T follicular helper cell (primary cell): ENCODE data around the gene TECTB.
"Not testable (repeated sequence)": the region's sequence is repeated elsewhere in the genome, so short reads cannot be mapped to it uniquely, and the experiment has no call there.

Experiments
- DNase-seq: peaks from one replicate; pipeline ENCODE4 v3.0.0-alpha.2; 2020; ENCODE audit warnings: low read depth
- total RNA-seq, 2 experiments: gene quantifications; one replicate each; lab custom pipeline; 2026; lab: John Stamatoyannopoulos, UW

TECTB gene
- 0 reads per million in 2 experiments for total RNA-seq

DNA sequence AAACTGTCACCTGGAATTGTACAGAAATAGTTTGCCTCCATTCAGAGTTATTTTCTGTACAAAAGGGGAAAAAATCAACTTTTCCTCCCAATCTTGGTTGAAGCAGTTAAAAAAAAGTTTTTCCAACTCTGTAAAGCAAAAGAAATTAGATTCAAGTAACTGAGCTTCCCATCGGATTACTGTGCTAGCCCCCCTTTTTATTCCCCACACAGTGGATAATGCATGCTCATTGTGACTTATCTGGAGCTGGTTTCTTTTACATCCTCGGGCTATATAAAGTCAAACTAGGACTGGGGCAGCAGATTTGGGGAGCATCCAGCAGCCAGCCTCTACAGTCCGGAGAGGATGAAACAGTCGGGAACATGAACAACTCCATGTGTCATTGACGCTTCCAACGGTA, at the start of gene TECTB:
TSS of gene TECTB (plus strand) at position 301 of the 400 bp plus-strand sequence. CDS start 335 bp downstream, outside the sequence.
- no peak for DNase-seq

DNA sequence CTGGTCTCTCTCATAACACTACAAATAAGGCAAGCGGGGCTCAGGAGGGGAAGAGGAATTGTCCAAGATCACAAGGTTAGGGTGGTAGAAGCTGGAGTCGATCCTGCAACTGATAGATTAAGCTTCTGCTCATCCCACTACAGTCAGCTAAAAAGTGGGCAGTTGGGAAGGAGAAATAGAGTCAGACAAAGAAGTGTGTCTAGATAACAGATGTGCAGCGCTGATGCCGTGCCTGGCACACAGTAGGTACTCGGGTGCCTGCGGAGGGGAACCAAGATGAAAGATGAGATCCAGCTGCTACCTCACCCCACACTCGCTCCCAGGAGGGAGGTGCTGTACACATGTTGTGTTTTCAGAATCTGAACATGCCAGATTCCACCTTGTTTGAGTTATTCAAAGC, 48.1 kb upstream of the TECTB start:
- DNase-seq = no peak

DNA sequence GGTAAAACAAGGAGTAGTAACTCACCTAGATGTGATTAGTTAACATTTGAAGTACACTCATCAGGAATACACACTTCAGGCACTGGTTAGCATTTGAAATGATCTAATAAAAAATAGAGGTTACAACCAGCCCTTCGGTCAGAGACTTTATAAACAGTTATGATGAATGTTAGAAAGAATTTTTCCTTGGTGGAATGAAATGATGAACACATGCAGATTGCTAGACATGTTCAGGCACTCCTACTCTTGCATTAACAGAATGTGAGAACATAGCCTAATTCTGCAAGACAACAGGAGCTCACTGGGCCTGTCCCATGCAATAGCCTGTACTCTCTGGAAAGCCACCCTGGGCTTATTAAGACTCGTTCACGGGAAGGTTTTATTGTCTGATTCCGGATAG, 47.3 kb upstream of the TECTB start:
- no peak for DNase-seq

DNA sequence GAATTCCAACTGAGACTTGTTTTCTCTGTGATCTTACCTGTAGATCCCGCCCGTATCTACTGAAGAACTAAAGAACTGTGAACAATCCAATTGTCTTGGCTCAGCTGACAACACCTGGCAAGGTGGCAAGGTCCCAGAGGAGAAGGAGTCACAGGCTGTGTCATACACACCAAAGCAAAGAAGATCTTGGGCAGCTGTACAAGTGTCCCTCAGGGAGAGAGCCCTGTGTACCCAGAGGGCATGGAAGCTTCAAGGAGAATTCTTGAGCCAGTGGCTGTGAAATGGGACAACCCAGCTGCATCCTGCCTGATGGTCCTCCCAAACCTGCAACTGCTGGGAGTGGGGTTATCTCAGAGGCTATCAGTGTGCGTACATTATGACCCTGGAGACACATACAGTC, 46.7 kb upstream of the TECTB start:
- DNase-seq = no peak

DNA sequence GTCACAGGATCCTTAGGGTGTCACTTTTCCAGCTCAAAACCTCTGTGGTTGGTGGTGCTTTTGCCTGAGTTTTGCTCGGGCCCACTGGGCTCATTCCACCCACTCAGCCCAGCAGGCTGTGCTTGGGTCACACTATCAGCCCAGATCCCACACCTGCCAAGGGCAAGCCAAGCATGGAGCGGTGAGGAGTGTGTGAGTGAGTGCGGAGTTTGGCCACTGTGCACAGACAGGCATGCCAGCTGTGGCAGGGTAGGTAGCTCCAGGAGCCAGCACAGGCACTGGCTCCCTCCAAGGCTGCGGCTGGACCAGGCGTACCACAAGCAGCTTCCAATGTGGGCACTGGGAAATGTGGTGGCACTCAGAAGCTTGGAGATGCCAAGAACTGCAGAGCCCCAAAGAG, 43.9 kb upstream of the TECTB start:
- no peak for DNase-seq

DNA sequence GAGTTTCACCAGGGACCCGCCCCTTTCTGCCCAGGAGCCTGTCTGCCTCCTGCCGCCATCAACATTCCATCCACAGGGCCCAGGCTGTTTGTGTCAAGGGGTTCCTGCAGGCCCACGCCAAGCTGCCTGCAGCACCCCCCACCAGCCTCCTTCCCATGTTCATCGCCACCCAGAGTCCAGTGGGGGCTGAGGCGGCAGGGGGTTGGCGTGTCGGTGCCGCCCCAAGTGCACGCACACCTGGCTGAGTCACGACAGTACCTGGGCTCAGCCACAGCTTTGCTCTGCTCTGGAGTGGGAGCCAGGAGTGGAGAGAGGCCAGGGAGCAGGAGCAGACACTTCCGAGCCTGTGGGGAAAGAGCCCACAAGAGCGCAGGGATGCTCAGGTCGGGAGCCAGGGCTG, 42.8 kb upstream of the TECTB start:
- no peak for DNase-seq

DNA sequence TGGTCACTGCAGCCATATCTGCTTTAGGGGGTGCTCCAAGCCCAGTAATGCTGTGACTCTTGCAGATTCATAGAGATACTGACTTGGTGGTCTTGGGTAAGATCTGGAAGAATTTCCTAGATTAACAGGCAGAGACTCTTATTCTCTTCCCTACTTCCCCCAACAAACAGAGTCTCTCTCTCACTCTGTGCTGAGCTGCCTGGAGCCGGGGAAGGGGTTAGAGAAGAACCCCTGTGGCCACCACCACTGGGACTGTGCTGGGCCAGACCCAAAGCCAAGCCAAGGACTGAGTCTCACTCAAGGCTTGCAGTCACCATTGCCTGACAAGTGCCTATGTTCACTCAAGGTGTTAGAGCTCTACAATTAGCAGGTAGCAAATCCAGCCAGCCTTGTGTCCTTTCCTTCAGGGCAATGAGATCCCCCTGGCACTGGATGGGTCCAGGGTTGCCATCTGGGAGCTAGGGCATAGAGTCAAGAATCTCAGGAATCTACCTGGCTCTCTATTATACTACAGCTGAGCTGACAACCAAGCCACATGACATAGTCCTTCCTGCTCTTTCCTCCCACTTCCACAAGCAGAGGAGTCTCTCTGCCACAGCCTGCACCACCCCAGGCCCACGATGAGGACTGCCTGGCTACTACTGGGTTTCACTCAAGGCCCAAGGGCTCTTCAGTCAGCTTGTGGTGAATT, 41.4 kb upstream of the TECTB start:
- DNase-seq = no peak

DNA sequence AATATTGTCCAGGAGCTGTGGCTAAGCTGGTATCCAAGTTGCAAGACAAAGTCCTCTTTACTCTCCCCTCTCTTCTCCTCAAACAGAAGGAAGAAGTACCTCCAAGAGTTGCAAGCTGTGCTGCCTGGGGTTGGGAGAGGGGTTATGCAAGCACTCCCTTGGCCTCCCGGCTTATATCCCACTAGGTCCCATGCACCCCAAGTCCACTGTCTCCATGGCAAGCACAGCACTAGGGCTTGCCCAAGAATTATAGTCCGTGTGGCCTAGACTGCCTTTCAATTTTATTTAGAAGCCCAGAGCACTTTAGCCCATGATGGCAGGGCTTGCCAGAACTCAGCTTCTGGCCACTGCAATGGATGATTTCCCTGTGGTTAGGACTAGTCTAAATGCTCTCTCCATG, 40.4 kb upstream of the TECTB start:
- DNase-seq = no peak

DNA sequence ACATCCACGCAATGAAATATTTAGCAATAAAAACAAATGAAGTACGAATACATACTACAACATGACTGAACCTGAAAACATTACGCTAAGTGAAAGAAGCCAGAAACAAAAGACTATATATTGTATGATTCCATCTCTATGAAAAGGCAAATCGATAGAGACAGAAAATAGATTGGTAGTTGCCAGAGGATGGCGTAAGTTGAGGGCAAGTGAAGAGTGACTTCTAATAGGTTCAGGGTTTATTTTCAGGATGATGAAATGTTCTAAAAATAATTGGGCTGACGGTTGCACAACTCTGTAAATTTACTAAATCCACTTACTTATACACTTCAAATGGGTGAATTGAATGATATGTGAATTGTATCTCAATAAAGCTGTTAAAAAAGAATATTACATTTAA, 39.5 kb upstream of the TECTB start:
- DNase-seq = no peak

DNA sequence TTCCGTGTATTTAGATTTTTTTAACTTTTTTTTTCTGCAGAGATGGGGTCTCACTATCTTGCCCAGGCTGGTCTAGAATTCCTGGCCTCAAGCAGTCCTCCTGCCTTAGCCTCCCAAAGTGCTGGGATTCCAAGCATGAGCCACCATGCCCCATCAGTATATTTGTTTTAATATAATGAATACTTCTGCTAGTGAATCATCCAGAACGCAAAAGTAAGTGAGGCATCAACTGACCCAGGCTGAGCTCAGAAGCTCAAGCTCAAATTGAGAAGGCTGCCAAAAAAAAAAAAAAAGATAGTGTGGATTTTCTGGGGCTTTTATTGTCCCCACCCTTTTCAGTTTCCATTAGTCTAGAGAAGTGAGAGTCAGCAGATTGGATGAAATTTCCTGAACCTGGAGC, 39.0 kb upstream of the TECTB start:
- DNase-seq = no peak

DNA sequence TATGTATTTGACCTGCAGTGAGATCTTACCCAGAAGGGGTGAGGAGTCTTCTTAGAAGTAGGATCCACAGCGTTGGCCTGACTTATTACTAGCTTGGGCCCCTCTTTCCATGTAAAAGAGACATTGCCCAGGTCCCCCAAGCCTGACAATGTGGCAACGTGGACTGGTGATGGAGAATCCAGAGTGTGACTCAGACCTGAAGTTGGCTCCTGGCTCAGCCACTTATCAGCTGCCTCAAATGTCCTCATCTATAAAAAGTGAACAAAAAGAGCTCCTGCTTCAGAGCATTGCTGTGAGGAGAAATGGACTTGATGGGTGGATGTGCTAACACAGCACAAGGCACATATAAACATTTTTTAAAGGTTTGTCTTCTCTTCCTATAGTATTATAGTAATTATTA, 35.4 kb upstream of the TECTB start:
- DNase-seq = no peak

DNA sequence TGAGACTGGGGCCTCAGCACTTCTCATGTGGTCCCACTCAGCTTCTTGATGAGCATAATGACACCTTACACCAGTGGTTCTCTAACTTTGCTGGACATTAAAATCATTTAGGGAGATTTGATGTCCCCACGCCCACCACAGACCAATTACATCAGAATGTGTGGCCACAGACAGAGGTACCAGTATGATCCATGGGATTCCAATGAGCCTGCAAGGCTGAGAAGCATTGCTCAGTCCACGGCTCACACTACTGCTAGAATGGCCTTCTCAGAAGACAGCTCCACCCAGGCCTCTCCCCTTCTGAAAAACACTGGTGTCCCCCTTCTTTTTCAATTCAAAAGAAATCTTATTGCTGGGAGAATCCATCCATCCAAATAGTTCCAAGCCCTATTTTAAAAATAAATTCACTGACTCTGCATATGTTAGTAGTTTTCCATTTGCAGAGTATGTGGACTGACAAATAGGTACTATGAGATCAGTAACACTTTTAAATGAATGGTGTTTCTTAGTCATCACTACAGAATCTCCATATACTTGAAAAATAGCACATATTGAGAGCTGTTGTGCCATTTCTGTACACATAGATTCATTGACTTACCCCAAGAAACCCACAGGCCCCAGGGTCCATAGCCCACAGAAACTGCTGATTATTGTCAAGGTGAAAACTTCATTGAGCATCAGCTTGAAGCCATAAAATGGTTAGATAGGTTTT, 34.5 kb upstream of the TECTB start:
- DNase-seq = no peak

DNA sequence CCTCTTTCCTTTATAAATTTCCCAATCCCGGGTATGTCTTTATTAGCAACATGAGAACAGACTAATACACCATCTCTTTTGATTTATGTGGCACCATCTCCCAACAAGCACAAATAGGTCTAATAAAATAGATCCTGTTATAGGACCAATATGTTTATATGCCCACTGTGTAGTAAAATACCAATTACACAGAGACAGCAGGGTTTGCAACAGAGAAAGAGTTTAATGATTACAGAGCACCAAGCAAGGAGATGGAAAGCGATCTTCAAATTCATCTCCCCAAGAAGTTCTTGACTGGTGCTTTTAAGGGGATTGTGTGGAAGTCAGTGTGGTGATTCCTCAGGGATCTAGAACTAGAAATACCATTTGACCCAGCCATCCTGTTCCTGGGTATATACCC, 33.5 kb upstream of the TECTB start:
- DNase-seq = no peak

DNA sequence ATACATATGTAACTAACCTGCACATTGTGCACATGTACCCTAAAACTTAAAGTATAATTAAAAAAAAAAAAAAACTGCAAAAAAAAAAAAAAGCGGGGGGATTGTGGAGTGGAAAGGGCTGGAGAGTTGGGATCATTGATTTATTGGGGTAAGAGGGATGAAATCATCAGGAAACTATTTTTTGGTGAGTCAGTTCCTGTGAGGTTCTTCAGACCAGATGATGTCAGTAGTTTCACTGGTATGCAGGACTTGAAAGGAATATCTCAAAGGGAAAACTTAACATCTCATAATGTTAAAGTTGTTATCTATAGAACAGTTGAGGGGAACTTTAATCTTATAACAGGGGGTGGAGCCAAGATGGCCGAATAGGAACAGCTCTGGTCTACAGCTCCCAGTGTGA, 32.6 kb upstream of the TECTB start:
- no peak for DNase-seq

DNA sequence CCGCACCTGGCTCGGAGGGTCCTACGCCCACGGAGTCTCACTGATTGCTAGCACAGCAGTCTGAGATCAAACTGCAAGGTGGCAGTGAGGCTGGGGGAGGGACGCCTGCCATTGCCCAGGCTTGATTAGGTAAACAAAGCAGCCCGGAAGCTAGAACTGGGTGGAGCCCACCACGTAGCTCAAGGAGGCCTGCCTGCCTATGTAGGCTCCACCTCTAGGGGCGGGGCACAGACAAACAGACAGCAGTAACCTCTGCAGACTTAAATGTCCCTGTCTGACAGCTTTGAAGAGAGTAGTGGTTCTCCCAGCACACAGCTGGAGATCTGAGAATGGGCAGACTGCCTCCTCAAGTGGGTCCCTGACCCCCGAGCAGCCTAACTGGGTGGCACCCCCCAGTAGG, 32.0 kb upstream of the TECTB start:
- not testable (repeated sequence) for DNase-seq

DNA sequence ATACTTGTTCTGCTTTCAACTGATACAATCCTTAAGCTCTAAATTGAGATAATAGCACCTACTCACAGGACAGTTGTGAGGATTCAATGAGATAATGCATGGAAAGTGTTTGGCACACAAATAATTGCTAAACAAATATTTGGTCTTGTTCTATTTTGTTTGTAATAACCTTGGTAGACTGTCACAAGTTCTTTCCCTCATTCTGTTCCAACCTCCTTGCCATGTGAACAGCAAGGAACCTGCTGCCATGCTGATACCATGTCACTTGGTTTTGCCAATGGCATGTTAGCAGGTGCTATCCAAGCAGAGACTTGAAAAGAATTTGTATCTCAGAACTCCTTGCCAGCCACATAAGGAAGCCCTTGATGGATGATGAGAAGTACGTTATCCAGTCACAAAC, 24.8 kb upstream of the TECTB start:
- no peak for DNase-seq

DNA sequence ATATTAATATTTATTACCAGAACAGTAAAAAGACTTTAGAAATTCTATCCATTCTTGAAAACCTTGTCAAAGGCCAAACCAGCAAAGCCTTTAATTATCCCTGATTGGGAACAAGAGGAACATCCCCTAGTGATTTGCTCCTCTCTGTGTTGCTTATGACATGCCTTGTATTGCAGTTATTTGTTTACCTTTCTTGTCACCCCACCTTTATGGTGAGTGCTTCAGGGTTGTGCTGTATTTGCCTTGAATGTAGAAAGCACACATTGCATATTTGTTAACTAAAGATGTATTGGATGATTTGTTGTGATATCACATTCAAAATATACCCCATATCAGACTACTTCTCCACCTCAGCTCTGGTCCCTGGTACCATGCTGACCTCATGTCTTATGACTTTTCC, 23.5 kb upstream of the TECTB start:
- DNase-seq = no peak

DNA sequence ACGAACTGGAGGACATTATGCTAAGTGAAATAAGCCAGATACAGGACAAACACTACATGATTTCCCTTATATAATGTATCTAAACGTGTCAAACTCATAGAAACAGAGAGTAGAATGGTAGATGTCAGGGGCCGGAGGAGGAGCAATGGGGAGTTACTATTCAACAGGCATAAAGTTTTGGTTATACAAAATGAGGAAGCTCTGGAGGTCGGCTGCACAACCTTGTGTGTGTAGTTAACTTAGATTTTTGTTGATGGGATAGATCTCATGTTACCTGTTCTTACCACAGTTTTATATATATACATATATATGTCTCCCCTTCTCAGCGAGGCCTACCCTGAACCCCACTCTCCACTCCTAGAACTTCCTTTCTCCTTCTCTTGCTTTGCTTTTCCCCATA, 22.4 kb upstream of the TECTB start:
- no peak for DNase-seq

DNA sequence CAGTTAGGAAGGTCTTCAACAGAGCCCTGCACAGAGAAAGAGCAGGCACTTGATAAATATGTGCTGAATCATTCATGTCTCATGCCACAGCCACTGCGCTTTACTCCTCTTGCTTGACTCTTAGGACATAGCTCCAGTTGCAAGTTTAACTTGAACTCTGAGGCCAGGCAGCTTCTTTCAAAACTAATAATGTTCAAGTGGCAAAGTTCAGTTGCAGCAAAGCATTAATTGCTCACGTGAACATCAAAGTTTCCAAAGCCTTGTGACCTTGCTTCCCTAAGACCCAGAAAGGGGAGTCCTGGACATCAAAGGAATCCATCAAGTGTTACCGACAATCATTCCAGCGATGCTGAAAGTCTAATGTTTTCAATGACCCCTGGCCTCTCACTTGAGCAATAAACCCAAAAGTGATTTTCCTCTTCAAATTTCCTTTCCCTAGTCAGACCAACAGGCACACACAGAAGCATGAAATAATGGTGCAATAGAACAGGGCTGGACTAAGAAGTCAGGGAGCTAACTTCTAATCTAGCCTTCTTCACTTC, 21.8 kb upstream of the TECTB start:
- DNase-seq = no peak

DNA sequence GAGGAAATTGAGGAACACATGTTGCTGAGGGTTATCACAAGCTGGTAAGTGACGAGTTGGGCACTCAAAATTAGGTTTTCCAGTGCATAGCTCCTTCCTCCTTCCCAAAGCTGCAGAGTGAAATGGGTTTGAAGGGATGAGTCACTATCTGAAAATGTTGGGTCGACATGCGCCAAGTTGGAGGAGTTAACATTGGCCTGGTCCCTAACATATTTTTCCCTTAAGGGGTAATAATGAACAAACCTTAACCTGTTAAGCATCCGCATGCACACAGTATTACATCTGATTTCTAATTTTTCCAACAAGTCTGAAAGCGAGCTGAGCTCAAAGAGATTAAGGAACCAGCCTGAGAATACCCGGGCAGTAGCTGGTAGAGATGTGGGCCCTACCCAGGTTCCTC, 20.7 kb upstream of the TECTB start:
- no peak for DNase-seq

DNA sequence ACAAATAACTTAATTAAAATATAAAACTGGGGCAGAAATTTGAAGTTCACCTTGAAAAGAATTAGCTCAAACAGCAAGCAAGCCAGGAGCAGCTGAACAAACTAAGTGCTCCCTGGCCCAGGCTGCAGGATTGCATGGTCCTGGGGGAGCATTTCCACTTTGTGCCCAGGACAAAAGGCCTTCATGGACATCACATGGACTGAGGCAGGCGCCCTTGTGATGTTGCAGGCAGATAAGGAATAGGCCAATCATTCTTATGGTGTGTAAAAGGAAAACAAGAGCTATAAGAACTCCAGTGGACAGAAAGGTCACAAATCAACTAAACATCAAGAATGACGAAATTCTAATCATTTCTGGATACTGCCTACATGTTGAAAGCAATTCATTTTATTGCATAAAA, 17.5 kb upstream of the TECTB start:
- no peak for DNase-seq

DNA sequence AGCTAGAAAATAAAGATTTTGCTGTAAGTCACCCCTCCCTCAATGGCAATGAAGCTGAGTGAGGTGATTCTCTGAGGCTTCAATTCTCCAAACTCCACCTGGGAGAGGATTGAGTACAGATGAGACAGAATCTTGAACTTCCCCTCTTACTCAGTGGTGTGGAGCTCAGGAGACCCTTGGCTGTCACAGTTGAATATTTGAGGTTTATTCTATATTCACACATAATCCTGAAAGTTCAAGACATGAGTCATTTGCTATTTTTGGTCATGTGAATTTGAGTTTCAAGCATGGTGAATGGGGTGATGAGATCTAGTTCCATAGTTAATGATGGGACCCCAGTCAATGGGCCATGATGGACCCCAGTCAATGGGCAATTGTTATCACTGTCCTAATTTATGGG, 13.9 kb upstream of the TECTB start:
- DNase-seq = no peak

DNA sequence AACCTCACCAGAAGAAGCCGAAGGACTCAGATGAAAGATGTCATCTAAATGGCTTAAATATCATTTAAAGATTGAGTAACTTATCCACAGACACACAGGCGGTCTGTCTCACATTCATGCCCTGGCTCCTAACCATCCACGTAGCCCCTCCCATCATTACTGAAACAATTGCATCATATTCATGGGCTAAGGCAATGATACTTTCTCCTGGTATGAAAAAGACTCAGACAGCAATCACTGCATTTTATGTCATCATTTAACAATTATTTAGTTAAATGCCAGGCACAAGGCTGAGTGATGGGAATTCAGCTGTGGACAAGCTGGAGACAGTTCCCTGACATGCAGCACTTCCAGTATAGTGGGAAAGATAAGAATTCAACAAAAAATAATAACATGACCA, 11.2 kb upstream of the TECTB start:
- no peak for DNase-seq

DNA sequence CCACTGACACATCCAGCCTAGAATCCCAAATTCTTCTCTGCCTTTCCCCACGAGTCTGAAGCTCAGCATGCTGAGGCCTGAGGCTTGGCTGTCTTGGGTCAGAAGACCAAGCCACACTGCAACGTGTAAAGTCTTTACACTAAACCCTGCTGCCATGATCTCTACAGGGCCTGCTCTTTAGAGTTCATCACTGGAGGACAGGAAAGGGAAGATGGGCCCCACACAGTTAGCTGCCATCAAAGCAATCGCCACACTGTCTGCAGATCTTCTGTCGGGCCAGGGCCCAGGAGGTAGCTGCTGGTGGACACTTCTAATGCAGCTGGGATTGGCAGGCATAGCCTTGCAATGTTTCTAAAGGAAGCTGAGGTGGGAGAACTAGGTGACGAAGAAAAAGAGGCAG, 8.4 kb upstream of the TECTB start:
- no peak for DNase-seq
